Neural cell (in vitro differentiated cells): ENCODE measurements around the gene FKBP1A. TPM values are rescaled to one million over a fixed set of nuclear protein-coding genes. Genes with fewer than 3 reads are reported as not detected.

Experiments
- H2AFZ ChIP-seq: fragments of 200-600, 300-800 bp; sonication (generic), shearing (Covaris generic); 2 replicates; pipeline ENCODE4 v1.6.0; 2014; ENCODE audit warnings: low read depth, mild to moderate bottlenecking, antibody characterized with exemption, low read length, moderate library complexity
- H3F3A ChIP-seq: fragments of 200-600 bp; shearing (Covaris generic); 2 replicates; pipeline ENCODE4 v1.6.1; 2016; ENCODE audit warnings: mild to moderate bottlenecking, moderate library complexity, mixed read lengths, antibody characterized with exemption, low read length; ENCODE audit not compliant: insufficient read depth, poor library complexity, severe bottlenecking
- H3K27ac ChIP-seq: fragments of 200-600, 300-800 bp; sonication (generic), shearing (Covaris generic); 2 replicates; pipeline ENCODE4 v1.5.1; 2014; ENCODE audit warnings: mild to moderate bottlenecking, low read length, moderate library complexity
- H3K27me3 ChIP-seq: fragments of 300-800, 200-600 bp; sonication (generic), shearing (Covaris generic); 2 replicates; pipeline ENCODE4 v1.6.0; 2014; ENCODE audit warnings: mild to moderate bottlenecking, low read depth, low read length, moderate library complexity; ENCODE audit not compliant: insufficient read depth
- H3K36me3 ChIP-seq: fragments of 300-800, 200-600 bp; sonication (generic), shearing (Covaris generic); 2 replicates; pipeline ENCODE4 v1.5.1; 2014; ENCODE audit warnings: mild to moderate bottlenecking, antibody characterized with exemption, low read length, moderate library complexity; ENCODE audit not compliant: insufficient read depth
- H3K4me2 ChIP-seq: fragments of 300-800, 200-600 bp; sonication (generic), shearing (Covaris generic); 2 replicates; pipeline ENCODE4 v1.6.0; 2014; ENCODE audit warnings: mild to moderate bottlenecking, low read length
- H3K4me3 ChIP-seq: fragments of 300-800, 200-600 bp; sonication (generic), shearing (Covaris generic); 2 replicates; pipeline ENCODE4 v1.5.1; 2014; ENCODE audit warnings: mild to moderate bottlenecking, low read length, moderate library complexity
- H3K79me2 ChIP-seq: fragments of 200-600 bp; shearing (Covaris generic); replicated peaks from 2 replicates; pipeline ENCODE4 v1.6.0; 2014; ENCODE audit warnings: mild to moderate bottlenecking, low read length, moderate library complexity; ENCODE audit not compliant: insufficient read depth
- H3K9ac ChIP-seq: fragments of 300-800, 200-600 bp; sonication (generic), shearing (Covaris generic); 2 replicates; pipeline ENCODE4 v1.6.1; 2016; ENCODE audit warnings: mild to moderate bottlenecking, low read length, mixed read lengths
- H3K9me2 ChIP-seq: fragments of 200-600 bp; shearing (Covaris generic); 2 replicates; pipeline ENCODE4 v1.6.1; 2016; ENCODE audit warnings: mild to moderate bottlenecking, low read length, mixed read lengths; ENCODE audit not compliant: insufficient read depth
- H3K9me3 ChIP-seq: fragments of 200-600, 300-800 bp; sonication (generic), shearing (Covaris generic); 2 replicates; pipeline ENCODE4 v1.6.1; 2016; ENCODE audit warnings: mild to moderate bottlenecking, mixed run types, low read length, moderate library complexity, mixed read lengths
- H4K20me1 ChIP-seq: fragments of 200-600 bp; shearing (Covaris generic); 2 replicates; pipeline ENCODE4 v1.6.1; 2016; ENCODE audit warnings: mild to moderate bottlenecking, mixed run types; ENCODE audit not compliant: insufficient read depth
- CTCF ChIP-seq: fragments of 450-650 bp; IDR thresholded peaks from 2 replicates; pipeline ENCODE4 v1.5.1; 2014; ENCODE audit warnings: antibody characterized with exemption, mild to moderate bottlenecking, moderate library complexity; ENCODE audit not compliant: poor library complexity, severe bottlenecking
- EP300 ChIP-seq: fragments of 450-650 bp; conservative IDR thresholded peaks from 2 replicates; pipeline ENCODE4 v1.6.1; 2014; ENCODE audit warnings: antibody characterized with exemption, mild to moderate bottlenecking, moderate library complexity; ENCODE audit not compliant: poor library complexity, severe bottlenecking
- EZH2 ChIP-seq: fragments of 200-600, 300-800 bp; shearing (Covaris generic), sonication (generic); IDR thresholded peaks from 2 replicates; pipeline ENCODE4 v1.6.1; 2014; ENCODE audit warnings: antibody characterized with exemption, low read length, borderline replicate concordance, mild to moderate bottlenecking; ENCODE audit not compliant: insufficient read depth, poor library complexity, severe bottlenecking
- MXI1 ChIP-seq: fragments of 450-650 bp; conservative IDR thresholded peaks from 2 replicates; pipeline ENCODE4 v1.6.1; 2014; ENCODE audit warnings: antibody characterized with exemption, mild to moderate bottlenecking; ENCODE audit not compliant: poor library complexity, severe bottlenecking
- POLR2AphosphoS5 ChIP-seq: IDR thresholded peaks from 2 replicates; pipeline ENCODE4 v1.6.1; 2012
- RAD21 ChIP-seq: fragments of 450-650 bp; conservative IDR thresholded peaks from 2 replicates; pipeline ENCODE4 v1.6.1; 2014; ENCODE audit warnings: antibody characterized with exemption, mild to moderate bottlenecking, moderate library complexity
- SMC3 ChIP-seq: fragments of 450-650 bp; conservative IDR thresholded peaks from 2 replicates; pipeline ENCODE4 v1.6.1; 2014; ENCODE audit warnings: antibody characterized with exemption, mild to moderate bottlenecking, moderate library complexity; ENCODE audit not compliant: poor library complexity
- TAF1 ChIP-seq: IDR thresholded peaks from 2 replicates; pipeline ENCODE4 v1.6.1; 2012; ENCODE audit warnings: low read depth
- polyA plus RNA-seq: library from polyadenylated mRNA; depleted of rRNA; stranded (reverse); fragments of >200 nt; gene quantifications from 2 replicates; pipeline ENCODE4 v1.2.3, GENCODE V29; 2014
- TF ChIP-seq, protein P1 (sequence below): IDR thresholded peaks from 2 replicates; pipeline ENCODE4 v1.6.1; 2012; ENCODE audit warnings: borderline replicate concordance

The FKBP1A gene
- polyA plus RNA-seq, 1 donor from 2014 or later: 150 TPM

- Histone ChIP-seq H2AFZ (no peak overlapping the region), H3K4me2 (no peak overlapping the region), H3K27me3 (no peaks in the 10 kb centered on the region), H3K9me3 (no peaks in the 10 kb centered on the region), H3K79me2 (peaks cover 17% of the 10 kb centered on the region), H3K4me3 (no peak overlapping the region), H3K9me2 (no peaks in the 10 kb centered on the region), H3K27ac (no peak overlapping the region), H3F3A (no peaks in the 10 kb centered on the region), H3K36me3 (no peaks in the 10 kb centered on the region), H3K9ac (no peak overlapping the region), H4K20me1 (no peaks in the 10 kb centered on the region)
- TF ChIP-seq POLR2AphosphoS5 (no peak), RAD21 (no peak)
Measured at GRCh38 chr20:1323256-1323655, 69.6 kb downstream of the FKBP1A start.

GRCh38 chr20:1322511-1323245, 70.2 kb downstream of the FKBP1A start:
- H3K9me3 ChIP-seq: no peaks in the 10 kb centered on the region
- H3K79me2 ChIP-seq: peaks cover 17% of the 10 kb centered on the region
- H3K27ac ChIP-seq: no peak overlapping the region
- no peak for TF ChIP-seq CTCF
- TF ChIP-seq SMC3: no peak
- no peak for TF ChIP-seq MXI1
- no peak for TF ChIP-seq RAD21
- TF ChIP-seq TAF1: no peak
- TF ChIP-seq POLR2AphosphoS5: no peak
- TF ChIP-seq EZH2: no peak
- H3K9me2 ChIP-seq: no peaks in the 10 kb centered on the region
- H4K20me1 ChIP-seq: no peaks in the 10 kb centered on the region
- no peak overlapping the region for H3K4me2 ChIP-seq
- no peaks in the 10 kb centered on the region for H3F3A ChIP-seq
- H2AFZ ChIP-seq: no peak overlapping the region
- H3K36me3 ChIP-seq: no peaks in the 10 kb centered on the region
- H3K27me3 ChIP-seq: no peaks in the 10 kb centered on the region
- no peak overlapping the region for H3K4me3 ChIP-seq
- no peak overlapping the region for H3K9ac ChIP-seq

DNA sequence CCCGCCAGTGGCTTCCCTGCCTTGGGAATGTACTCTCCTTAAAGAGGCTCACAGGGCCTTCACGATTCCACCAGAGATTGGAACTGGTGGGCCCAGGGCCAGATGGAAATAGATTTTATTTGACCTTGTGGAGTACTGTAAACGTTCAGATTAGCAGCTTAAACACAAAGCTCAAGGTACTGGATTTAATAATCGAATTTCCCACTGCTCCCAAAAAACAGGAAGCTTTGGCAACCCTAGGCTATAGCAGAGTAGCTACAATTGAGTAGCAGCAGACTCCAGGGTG, 71.3 kb downstream of the FKBP1A start:
- no peak overlapping the region for H3K27ac ChIP-seq
- no peak overlapping the region for H3K4me2 ChIP-seq
- H3K36me3 ChIP-seq: no peaks in the 10 kb centered on the region
- H3K27me3 ChIP-seq: no peaks in the 10 kb centered on the region
- H3K79me2 ChIP-seq: peaks cover 10% of the 10 kb centered on the region
- TF ChIP-seq EP300 (no peak), EZH2 (no peak), MXI1 (no peak), RAD21 (no peak), SMC3 (no peak), CTCF (no peak), TAF1 (no peak), POLR2AphosphoS5 (no peak)
- TF ChIP-seq, protein P1, sequence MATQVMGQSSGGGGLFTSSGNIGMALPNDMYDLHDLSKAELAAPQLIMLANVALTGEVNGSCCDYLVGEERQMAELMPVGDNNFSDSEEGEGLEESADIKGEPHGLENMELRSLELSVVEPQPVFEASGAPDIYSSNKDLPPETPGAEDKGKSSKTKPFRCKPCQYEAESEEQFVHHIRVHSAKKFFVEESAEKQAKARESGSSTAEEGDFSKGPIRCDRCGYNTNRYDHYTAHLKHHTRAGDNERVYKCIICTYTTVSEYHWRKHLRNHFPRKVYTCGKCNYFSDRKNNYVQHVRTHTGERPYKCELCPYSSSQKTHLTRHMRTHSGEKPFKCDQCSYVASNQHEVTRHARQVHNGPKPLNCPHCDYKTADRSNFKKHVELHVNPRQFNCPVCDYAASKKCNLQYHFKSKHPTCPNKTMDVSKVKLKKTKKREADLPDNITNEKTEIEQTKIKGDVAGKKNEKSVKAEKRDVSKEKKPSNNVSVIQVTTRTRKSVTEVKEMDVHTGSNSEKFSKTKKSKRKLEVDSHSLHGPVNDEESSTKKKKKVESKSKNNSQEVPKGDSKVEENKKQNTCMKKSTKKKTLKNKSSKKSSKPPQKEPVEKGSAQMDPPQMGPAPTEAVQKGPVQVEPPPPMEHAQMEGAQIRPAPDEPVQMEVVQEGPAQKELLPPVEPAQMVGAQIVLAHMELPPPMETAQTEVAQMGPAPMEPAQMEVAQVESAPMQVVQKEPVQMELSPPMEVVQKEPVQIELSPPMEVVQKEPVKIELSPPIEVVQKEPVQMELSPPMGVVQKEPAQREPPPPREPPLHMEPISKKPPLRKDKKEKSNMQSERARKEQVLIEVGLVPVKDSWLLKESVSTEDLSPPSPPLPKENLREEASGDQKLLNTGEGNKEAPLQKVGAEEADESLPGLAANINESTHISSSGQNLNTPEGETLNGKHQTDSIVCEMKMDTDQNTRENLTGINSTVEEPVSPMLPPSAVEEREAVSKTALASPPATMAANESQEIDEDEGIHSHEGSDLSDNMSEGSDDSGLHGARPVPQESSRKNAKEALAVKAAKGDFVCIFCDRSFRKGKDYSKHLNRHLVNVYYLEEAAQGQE: no peak
- no peak overlapping the region for H2AFZ ChIP-seq
- H4K20me1 ChIP-seq: no peaks in the 10 kb centered on the region
- H3K4me3 ChIP-seq: no peak overlapping the region
- no peaks in the 10 kb centered on the region for H3F3A ChIP-seq
- H3K9ac ChIP-seq: no peak overlapping the region
- H3K9me2 ChIP-seq: no peaks in the 10 kb centered on the region
- no peaks in the 10 kb centered on the region for H3K9me3 ChIP-seq
